NCI-H1694 (cell line): ENCODE results near the gene C1GALT1.

Experiments
- DNase-seq: peaks from one replicate; lab custom pipeline; 2025; lab: John Stamatoyannopoulos, UW

The C1GALT1 gene

GRCh38 chr7:7201578-7202374 lies 19.4 kb downstream of the C1GALT1 start:
- no peak for DNase-seq

DNA sequence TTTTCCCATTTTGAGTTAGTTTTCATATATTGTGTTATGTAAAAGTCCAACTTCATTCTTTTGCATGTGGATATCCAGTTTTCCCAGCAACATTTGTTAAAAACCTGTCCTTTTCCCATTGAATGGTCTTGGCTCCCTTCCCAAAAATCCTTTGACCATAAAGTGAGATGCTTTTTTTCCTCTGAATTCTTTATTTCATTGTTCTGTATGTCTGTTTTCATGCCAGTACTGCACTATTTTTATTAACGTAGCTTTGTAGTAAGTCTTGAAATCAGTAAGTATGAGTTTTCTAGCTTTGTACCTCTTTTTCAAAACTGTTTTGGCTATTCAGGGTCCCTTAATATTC lies 20.0 kb downstream of the C1GALT1 start:
- no peak for DNase-seq

DNA sequence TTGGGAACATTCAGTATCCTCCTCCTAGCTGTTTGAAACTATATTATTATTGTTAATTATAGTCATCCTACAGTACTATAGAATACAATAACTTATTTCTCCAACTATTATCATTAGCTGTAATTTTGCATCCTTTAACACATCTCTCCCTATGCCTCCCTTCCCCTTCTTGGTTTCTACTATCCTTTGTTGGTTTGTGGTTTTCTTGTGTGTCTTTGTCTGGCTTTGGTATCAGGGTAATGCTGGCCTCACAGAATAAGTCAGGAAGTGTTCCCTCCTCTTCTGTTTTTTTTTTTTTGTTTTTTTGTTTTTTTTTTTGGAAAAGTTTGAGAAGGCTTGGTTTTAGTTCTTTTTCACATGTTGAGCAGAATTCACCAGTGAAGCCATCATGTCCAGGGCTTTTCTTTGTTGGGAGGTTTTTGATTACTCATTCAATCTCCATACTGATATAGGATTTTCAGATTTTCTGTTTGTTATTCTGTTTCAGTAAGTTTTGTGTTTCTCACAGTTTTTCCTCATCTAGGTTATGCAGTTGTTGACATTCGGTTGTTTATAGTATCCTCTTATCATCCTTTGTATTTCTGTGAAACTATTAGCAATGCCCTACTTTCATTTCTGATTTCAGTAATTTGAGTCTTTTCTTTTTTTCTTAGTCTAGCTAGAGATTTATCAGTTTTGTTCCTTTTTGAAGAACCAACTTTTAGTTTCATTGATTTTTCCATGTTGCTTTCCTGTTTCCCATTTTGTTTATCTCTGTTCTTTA lies 21.6 kb downstream of the C1GALT1 start:
- DNase-seq = no peak

GRCh38 chr7:7207876-7208275 lies 25.5 kb downstream of the C1GALT1 start:
- no peak for DNase-seq

DNA sequence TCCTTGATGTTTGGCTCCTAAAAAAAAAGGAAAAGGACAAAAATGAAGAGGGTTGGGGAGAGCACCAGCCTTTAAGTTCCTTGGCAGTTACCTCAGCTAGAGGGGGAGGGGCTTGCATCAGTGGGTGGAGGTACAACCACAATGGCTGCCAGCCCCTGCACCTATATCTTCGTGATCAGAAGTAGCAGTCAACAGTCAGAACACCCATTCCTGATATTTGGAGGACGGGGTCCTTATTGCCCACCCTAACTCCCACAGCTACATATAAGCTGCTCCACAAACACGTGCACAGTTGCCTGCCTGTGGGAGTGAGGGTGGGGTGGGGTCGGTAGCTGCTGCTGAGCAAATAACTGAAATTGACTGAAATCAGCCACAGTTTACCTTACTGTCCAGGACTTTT lies 26.2 kb downstream of the C1GALT1 start:
- DNase-seq = no peak

DNA sequence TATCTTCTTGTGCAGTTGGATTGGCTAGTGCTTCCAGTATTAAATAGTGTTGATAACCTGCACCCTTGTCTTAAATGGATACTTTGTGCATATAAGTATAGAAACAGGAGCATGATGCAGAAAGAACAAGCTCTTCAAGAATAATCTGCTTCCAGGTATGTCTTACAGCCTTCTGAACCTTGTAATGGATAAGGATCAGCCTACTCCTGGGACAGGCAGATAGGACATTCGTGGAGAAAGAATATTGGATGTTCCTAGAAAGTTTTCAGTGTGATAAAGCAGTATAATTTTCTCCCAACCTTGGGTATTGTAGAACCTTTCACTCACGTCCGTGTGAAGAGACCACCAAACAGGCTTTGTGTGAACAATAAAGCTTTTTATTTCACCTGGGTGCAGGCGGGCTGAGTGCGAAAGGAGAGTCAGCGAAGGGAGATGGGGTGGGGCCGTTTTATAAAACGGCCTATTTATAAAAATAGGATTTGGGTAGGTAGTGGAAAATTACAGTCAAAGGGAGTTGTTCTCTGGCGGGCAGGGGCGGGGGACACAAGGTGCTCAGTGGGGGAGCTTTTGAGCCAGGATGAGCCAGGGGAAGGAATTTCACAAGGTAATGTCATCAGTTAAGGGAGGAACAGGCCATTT lies 27.2 kb downstream of the C1GALT1 start:
- no peak for DNase-seq

DNA sequence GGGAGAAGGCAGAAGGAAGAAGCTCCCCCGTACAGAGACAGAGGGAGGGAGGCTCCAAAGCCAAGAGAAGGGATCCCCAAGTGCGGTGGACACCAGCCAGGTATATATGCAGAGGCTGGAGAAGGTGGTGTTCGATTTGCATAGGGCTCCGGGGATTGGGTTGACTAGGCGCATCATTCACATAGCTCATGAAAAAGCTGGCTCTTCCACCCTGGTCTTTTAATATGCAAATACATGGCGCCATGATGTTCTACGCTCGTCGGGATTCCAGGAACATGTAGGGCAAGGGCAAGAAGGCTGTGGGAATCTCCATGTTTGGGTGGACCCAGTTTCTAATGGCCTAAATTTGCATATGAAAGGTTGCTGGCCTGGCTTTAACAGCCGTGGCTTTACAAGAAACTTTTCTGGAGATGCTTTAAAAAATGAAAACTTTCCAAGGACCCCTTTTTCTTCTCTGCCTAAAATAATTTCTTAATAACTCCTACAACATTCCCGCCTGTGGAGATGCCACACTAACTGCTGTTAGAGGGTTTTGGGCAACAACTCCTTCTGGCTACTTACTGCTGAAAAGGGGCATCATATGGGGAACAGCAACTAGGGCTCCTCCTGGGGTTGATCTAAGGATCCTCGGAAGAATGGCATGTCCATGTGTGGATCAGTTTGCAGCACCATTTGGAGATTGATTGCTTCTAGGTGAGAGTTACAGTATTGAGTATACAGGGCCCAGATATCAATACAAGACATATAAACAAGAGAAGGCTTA lies 28.3 kb downstream of the C1GALT1 start:
- DNase-seq = no peak

DNA sequence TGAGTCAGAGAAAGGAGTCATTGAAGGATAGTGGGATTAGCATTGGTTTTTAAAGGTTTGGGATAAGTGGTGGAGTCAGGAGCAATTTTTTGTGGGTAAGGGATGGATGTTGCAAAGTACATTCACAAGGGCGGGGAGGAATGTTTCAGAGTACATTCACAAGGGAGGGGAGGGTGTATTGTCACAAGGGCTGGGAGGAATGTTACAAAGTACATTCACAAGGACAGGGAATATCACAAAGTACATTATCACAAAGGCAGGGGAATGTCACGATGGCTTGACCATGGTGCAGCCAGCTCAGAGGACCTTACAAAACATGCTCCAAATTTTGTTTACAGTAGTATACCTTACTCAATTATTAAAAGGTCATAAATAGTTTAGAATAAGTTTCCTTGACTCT lies 30.3 kb downstream of the C1GALT1 start:
- DNase-seq = no peak

DNA sequence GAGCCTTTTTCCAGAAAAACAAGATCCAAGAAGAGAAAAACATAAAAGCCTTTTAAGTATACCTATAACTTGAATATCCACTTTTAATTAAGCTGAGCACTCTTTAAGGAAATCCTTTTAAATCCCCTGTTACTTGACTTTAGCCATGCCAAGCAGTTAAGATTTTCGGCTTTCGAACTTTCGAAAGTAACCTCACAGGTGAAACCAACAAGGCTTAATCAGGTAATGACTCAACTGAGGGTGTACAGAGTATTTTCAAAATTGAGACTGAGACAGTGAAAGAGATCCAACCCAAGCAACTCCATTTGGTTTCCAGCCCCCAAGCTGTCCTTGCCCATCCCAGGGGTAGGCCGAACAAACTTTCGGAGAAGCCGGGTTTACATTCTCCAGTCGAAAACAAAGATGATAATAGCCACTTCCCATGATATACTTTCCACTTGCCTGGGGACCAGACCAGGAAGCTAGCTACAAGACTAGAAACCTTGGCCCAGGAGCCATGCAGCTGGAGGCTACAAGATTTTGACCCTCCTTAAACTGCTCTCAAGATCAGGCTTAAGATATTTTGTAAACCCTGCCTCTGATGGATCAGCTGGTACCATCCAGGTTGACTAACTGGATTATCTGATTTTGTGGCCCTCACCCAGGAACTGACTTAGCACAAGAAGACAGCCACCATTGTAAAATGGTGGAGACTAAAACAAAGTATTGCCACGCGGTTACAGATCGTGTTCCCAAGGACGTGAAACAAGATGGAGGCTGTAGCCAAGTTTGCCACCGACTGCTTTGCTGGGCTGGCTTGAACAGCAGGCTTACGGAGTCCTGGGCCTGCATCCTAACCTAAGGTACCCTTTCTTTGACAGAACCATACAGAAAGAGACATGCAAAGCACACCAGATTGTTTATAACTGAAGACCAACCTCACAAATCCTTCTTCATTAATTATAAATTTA lies 32.3 kb downstream of the C1GALT1 start:
- DNase-seq = no peak

- DNase-seq = no peak
Observed at GRCh38 chr7:7216279-7216678, 33.9 kb downstream of the C1GALT1 start.

DNA sequence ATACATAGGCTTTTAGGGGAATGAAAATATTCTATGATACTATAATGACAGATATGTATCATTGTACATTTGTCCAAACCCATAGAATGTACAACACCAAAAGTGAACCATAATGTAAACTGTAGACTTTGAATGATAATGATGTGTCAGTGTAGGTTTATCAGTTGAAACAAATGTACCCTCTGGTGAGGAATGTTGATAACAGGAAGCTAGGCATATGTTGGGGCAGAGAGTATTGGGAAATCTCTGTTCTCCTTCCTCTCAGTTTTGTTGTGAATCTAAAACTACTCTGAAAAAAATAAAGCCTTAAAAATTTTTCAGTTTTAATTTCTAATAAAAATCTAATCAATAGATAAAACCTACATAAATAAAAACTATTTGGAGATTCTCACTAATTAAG lies 36.9 kb downstream of the C1GALT1 start:
- no peak for DNase-seq

DNA sequence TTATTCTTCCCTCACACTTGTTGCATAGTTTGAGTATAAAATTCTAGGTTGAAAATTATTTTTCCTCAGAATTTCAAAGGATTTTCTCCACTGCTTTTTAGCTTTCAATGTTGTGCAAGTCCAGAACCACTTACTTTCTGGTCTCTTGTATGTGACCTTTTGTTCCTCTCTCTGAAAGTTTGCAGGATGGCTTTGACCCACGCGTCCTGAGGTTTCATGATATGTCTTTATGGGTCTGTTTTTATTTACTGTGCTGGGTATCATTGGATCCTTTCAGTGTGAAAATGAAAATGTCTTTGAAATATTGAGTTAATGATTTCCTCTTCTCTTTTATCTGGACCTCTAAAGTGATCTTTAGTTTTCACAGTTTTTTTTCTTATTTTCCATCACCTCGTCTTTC lies 38.5 kb downstream of the C1GALT1 start:
- DNase-seq = no peak

- no peak for DNase-seq
Observed at GRCh38 chr7:7221599-7222038, 39.3 kb downstream of the C1GALT1 start.

GRCh38 chr7:7223250-7223649 lies 40.9 kb downstream of the C1GALT1 start:
- no peak for DNase-seq

- no peak for DNase-seq
Observed at GRCh38 chr7:7226407-7226806, 44.1 kb downstream of the C1GALT1 start.

- no peak for DNase-seq
Observed at GRCh38 chr7:7228472-7228871, 46.1 kb downstream of the C1GALT1 start.

GRCh38 chr7:7228967-7229366 lies 46.6 kb downstream of the C1GALT1 start:
- DNase-seq = no peak

- no peak for DNase-seq
Observed at GRCh38 chr7:7231000-7231399, 48.7 kb downstream of the C1GALT1 start.

- no peak for DNase-seq
Observed at GRCh38 chr7:7231865-7232264, 49.5 kb downstream of the C1GALT1 start.

GRCh38 chr7:7235347-7235746 lies 53.0 kb downstream of the C1GALT1 start:
- DNase-seq = no peak

- DNase-seq = no peak
Observed at GRCh38 chr7:7236041-7236440, 53.7 kb downstream of the C1GALT1 start.
